ENCODE data around the gene DNAH8. TPM values are rescaled to one million over a fixed set of nuclear protein-coding genes. Genes with fewer than 3 reads are reported as not detected.

Gene DNAH8
- total and polyA plus RNA-seq, 7 donors: under 0.01 to 0.22 TPM; not detected in 5

DNA sequence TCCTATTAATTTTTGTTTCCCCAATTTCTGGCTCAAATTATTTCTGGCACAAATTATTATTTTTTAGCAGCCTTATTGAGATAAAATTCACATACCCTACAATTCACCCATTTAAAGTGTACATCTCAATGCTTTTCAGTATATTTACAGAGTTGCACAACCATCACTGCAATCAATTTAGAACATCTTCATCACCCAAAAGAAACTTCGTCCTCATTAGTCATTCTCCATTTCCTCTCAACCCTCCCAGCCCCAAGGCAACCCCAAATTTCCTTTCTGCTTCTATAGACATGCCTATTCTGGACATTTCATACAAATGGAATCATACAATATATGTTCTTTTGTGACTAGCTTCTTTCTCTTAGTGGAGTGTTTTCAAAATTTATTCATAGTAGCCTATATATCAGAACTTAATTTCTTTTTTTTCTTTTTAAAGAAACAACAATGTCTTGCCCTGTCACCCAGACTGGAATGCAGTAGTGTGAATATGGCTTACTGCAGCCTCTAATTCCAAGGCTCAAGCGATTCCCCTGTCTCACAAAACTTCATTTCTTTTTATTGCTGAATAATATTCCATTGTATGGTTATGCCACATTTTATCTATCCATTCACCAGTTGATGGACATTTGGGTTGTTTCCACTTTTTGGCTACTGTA, 84.5 kb downstream of the DNAH8 start:
- 63 to 73% methylated on average over 2 of the region's 2 CpGs for WGBS, 2 donors

DNA sequence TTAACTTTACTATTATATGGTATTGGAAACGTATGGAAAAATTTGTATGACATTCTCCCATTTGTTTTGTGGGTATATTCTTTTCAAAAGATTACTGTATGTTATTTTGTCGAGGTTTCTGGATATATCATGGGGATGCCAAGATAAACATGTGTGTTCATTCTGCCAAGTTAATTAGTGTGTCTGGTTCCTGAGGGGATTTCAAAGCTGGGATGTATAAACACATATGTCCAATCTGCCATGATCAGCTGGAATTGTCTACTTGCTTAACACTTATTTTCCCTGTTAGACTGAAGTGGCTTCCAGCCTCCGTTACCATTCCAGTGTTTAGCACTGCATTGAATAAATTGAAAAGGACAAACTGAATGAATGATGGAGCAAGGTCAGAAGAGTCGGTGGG, 86.2 kb downstream of the DNAH8 start:
- no peaks in the 10 kb centered on the region for H3K36me3 ChIP-seq
- H3K27ac ChIP-seq: no peak overlapping the region
- peaks cover 0 to 8% (median 0%) of the 10 kb centered on the region in 3 donors for H3K27me3 ChIP-seq
- no peak for DNase-seq
- H3K4me1 ChIP-seq: no peaks in the 10 kb centered on the region
- intact Hi-C loops (cut with DNase I): no loop called here
- TF ChIP-seq EP300 (IDR thresholded peaks at IDR 0.05): no peak
- TF ChIP-seq POLR2A (IDR thresholded peaks at IDR 0.05): no peak
- 63 to 67% methylated on average over 4 of the region's 4 CpGs for WGBS, 2 donors
- H3K9me3 ChIP-seq: no peaks in the 10 kb centered on the region
- H3K4me3 ChIP-seq: no peak overlapping the region

More for the DNA sequence above, 84.5 kb downstream of the DNAH8 start:
- peaks cover 0 to 8% (median 0%) of the 10 kb centered on the region in 3 donors for H3K27me3 ChIP-seq
- no peaks in the 10 kb centered on the region for H3K36me3 ChIP-seq
- H3K27ac ChIP-seq: no peak overlapping the region
- DNase-seq: no peak
- TF ChIP-seq, protein P1, sequence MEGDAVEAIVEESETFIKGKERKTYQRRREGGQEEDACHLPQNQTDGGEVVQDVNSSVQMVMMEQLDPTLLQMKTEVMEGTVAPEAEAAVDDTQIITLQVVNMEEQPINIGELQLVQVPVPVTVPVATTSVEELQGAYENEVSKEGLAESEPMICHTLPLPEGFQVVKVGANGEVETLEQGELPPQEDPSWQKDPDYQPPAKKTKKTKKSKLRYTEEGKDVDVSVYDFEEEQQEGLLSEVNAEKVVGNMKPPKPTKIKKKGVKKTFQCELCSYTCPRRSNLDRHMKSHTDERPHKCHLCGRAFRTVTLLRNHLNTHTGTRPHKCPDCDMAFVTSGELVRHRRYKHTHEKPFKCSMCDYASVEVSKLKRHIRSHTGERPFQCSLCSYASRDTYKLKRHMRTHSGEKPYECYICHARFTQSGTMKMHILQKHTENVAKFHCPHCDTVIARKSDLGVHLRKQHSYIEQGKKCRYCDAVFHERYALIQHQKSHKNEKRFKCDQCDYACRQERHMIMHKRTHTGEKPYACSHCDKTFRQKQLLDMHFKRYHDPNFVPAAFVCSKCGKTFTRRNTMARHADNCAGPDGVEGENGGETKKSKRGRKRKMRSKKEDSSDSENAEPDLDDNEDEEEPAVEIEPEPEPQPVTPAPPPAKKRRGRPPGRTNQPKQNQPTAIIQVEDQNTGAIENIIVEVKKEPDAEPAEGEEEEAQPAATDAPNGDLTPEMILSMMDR (IDR thresholded peaks at IDR 0.05): no peak
- no peak for TF ChIP-seq POLR2AphosphoS5 (IDR thresholded peaks at IDR 0.05)
- TF ChIP-seq POLR2A (IDR thresholded peaks at IDR 0.05): no peak
- TF ChIP-seq EP300 (IDR thresholded peaks at IDR 0.05): no peak
- intact Hi-C loops (cut with DNase I): no loop called here
- no peaks in the 10 kb centered on the region for H3K4me1 ChIP-seq
- no peaks in the 10 kb centered on the region for H3K9me3 ChIP-seq
- no peak overlapping the region for H3K4me3 ChIP-seq

DNA sequence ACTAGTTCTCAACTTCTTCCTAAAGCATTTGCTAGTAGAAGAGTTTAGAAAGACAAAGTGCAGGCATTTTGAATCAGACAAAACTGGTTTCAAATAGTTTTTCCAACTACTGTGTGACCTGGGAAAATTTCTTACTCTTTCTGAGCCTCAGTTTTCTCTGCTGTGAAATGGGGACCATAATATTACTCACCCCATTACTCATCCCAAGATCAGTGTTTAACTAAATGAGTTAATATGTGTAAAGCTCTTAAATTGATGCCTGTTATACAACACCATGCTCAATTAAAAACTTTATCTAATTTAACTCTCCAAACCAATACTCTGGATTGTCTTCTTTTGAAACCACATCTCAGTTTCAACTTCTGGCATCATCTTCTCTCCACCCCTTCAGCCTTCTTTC, 87.4 kb downstream of the DNAH8 start:
- intact Hi-C loops (cut with DNase I): no loop called here

DNA sequence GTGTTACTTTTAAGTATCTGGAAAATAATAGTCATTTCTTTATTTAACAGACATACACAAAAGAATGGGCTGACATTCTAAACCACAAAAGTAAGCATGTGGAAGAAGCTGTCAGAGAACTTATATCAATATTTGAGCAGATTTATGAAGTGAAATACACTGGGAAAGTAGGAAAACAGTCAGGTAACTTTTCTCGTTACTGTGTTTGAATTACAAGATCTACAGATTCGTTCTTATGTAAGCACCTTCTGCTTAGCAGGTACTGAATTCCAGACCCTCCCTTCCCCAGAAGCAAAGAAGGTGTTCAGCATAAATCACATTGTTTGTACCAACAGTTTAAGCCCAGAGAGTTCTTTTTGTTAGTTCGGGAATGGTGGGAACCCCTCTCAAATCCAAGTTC, 88.0 kb downstream of the DNAH8 start:
- no peaks in the 10 kb centered on the region for H3K36me3 ChIP-seq
- H3K27me3 ChIP-seq: peaks cover 0 to 7% (median 0%) of the 10 kb centered on the region in 3 donors
- no peak overlapping the region for H3K27ac ChIP-seq
- H3K4me3 ChIP-seq: no peak overlapping the region
- intact Hi-C loops (cut with DNase I): no loop called here
- DNase-seq: no peak
- H3K4me1 ChIP-seq: no peaks in the 10 kb centered on the region
- no peaks in the 10 kb centered on the region for H3K9me3 ChIP-seq
- WGBS, 2 donors: 46 to 73% methylated on average over 3 of the region's 3 CpGs
- TF ChIP-seq EP300 (IDR thresholded peaks at IDR 0.05): no peak
- no peak for TF ChIP-seq POLR2A (IDR thresholded peaks at IDR 0.05)
- TF ChIP-seq, protein P1 (IDR thresholded peaks at IDR 0.05): no peak
- no peak for TF ChIP-seq POLR2AphosphoS5 (IDR thresholded peaks at IDR 0.05)

More for the DNA sequence above, 87.4 kb downstream of the DNAH8 start:
- Histone ChIP-seq H3K27ac (no peak overlapping the region), H3K9me3 (no peaks in the 10 kb centered on the region), H3K27me3 (peaks cover 0 to 13% (median 0%) of the 10 kb centered on the region in 3 donors), H3K4me1 (no peaks in the 10 kb centered on the region), H3K4me3 (no peak overlapping the region), H3K36me3 (no peaks in the 10 kb centered on the region)
- TF ChIP-seq, protein P1 (IDR thresholded peaks at IDR 0.05): no peak
- TF ChIP-seq POLR2AphosphoS5 (IDR thresholded peaks at IDR 0.05) (no peak), POLR2A (IDR thresholded peaks at IDR 0.05) (no peak), EP300 (IDR thresholded peaks at IDR 0.05) (no peak)
- DNase-seq: no peak

DNA sequence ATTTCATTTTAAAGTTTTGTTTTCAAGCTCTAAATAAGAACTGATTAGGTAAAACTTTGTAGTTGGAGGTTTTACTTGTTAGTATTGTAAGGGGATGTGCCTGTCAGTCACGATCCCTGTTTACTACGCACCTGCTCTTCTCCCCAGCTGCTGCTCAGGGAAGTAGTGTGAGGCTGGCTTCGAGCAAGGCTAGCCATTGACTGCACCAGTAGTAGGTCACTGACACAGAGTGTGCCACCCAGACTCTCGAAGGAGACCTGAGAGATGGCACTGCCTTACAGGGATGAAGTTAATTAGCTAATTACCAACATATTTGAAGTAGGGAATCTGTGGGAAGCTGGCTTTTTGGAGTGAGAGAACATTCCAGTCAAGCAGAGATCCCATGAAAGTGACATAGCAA, 89.2 kb downstream of the DNAH8 start:
- H3K27me3 ChIP-seq: peaks cover 0 to 5% (median 0%) of the 10 kb centered on the region in 3 donors
- intact Hi-C loops (cut with DNase I): no loop called here
- no peak for DNase-seq
- TF ChIP-seq POLR2A (IDR thresholded peaks at IDR 0.05): no peak
- TF ChIP-seq, protein P1 (IDR thresholded peaks at IDR 0.05): no peak
- no peak for TF ChIP-seq EP300 (IDR thresholded peaks at IDR 0.05)
- TF ChIP-seq POLR2AphosphoS5 (IDR thresholded peaks at IDR 0.05): no peak
- H3K27ac ChIP-seq: no peak overlapping the region
- H3K4me1 ChIP-seq: no peaks in the 10 kb centered on the region
- no peaks in the 10 kb centered on the region for H3K36me3 ChIP-seq
- WGBS, 2 donors: 32 to 58% methylated on average over 4 of the region's 4 CpGs
- H3K9me3 ChIP-seq: no peaks in the 10 kb centered on the region
- no peak overlapping the region for H3K4me3 ChIP-seq

Data from sigmoid colon (tissue), 7 donors.